ENCODE data around the gene EEF1G. TPM values are rescaled to one million over a fixed set of nuclear protein-coding genes. Genes with fewer than 3 reads are reported as not detected.

The EEF1G gene
- total and polyA plus RNA-seq, 2 of the 13 experiments (the other 11 are each of a cell fraction or from before 2014, with no cell fraction given), result 1,787 to 2,144 TPM

- TF ChIP-seq CHCHD3 (CRISPR knock-in tag; IDR thresholded peaks at IDR 0.05), result no peak
- no peak for TF ChIP-seq ARNT (IDR thresholded peaks at IDR 0.05)
- no peak for TF ChIP-seq MTF1 (CRISPR knock-in tag; IDR thresholded peaks at IDR 0.05)
- TF ChIP-seq MZF1 (CRISPR knock-in tag; IDR thresholded peaks at IDR 0.05; ENCODE audit: borderline replicate concordance), result no peak; the same call in 1 of the 2 replicates
- TF ChIP-seq MBNL3 (CRISPR knock-in tag; conservative IDR thresholded peaks at IDR 0.05), result no peak
- no peak for TF ChIP-seq ZNF329 (CRISPR knock-in tag; IDR thresholded peaks at IDR 0.05; ENCODE audit: low read depth)
- no peak for TF ChIP-seq ETS1 (CRISPR knock-in tag; IDR thresholded peaks at IDR 0.05)
- 0 out of 2 replicates have a peak, but pooled peaks have one; percentile 15 for TF ChIP-seq ZNF253 (CRISPR knock-in tag; IDR thresholded peaks at IDR 0.05; ENCODE audit: borderline replicate concordance)
- TF ChIP-seq SRY (CRISPR knock-in tag; IDR thresholded peaks at IDR 0.05), result peak; percentile 72; the same call in 1 of the 2 replicates
- TF ChIP-seq TCF12 (IDR thresholded peaks at IDR 0.05), result no peak
- no peak for TF ChIP-seq TCF12 (CRISPR knock-in tag; IDR thresholded peaks at IDR 0.05)
- TF ChIP-seq YEATS4 (CRISPR knock-in tag; IDR thresholded peaks at IDR 0.05; ENCODE audit: borderline replicate concordance), result peak; percentile 93
- TF ChIP-seq PLRG1 (conservative IDR thresholded peaks at IDR 0.05), result no peak
- TF ChIP-seq MTA3 (CRISPR knock-in tag; IDR thresholded peaks at IDR 0.05), result no peak
- no peak for TF ChIP-seq NR3C1 (CRISPR knock-in tag; IDR thresholded peaks at IDR 0.05)
- no peak for TF ChIP-seq FOXJ3 (CRISPR knock-in tag; IDR thresholded peaks at IDR 0.05; ENCODE audit: borderline replicate concordance)
- TF ChIP-seq SRSF9 (IDR thresholded peaks at IDR 0.05; ENCODE audit: borderline replicate concordance, insufficient read depth, low read depth, low read length, poor library complexity, severe bottlenecking), result no peak
- TF ChIP-seq ZNF816 (CRISPR knock-in tag; IDR thresholded peaks at IDR 0.05; ENCODE audit: borderline replicate concordance), result no peak; the same call in 1 of the 2 replicates
- peak; percentile 49; the same call in 1 of the 2 replicates for TF ChIP-seq HNF4G (IDR thresholded peaks at IDR 0.05; ENCODE audit: borderline replicate concordance, low read depth, low read length)
- TF ChIP-seq HNF4G (CRISPR knock-in tag; IDR thresholded peaks at IDR 0.05; ENCODE audit: borderline replicate concordance, low read depth), result peak; percentile 30; the same call in 1 of the 2 replicates
- peak; percentile 60; the same call in 1 of the 2 replicates for TF ChIP-seq NCOR1 (IDR thresholded peaks at IDR 0.05; ENCODE audit: borderline replicate concordance, low read length)
- peak; percentile 89; the same call in 1 of the 2 replicates for TF ChIP-seq ZIK1 (CRISPR knock-in tag; IDR thresholded peaks at IDR 0.05; ENCODE audit: borderline replicate concordance, low read depth)
- peak; percentile 92 for TF ChIP-seq TOPORS (CRISPR knock-in tag; IDR thresholded peaks at IDR 0.05)
- TF ChIP-seq RORA (CRISPR knock-in tag; IDR thresholded peaks at IDR 0.05), result no peak
- TF ChIP-seq ZNF562 (CRISPR knock-in tag; IDR thresholded peaks at IDR 0.05; ENCODE audit: borderline replicate concordance), result no peak
- TF ChIP-seq SP140L (CRISPR knock-in tag; IDR thresholded peaks at IDR 0.05; ENCODE audit: borderline replicate concordance), result 0 out of 2 replicates have a peak, but pooled peaks have one; percentile 76
- peak; percentile 91; the same call in 1 of the 2 replicates for TF ChIP-seq ZNF619 (CRISPR knock-in tag; IDR thresholded peaks at IDR 0.05)
- TF ChIP-seq NR1H2 (CRISPR knock-in tag; IDR thresholded peaks at IDR 0.05; ENCODE audit: borderline replicate concordance, low read depth), result no peak
- TF ChIP-seq PBX2 (CRISPR knock-in tag; IDR thresholded peaks at IDR 0.05), result no peak
These were observed 17.9 kb upstream of the EEF1G start, which contains the start of gene TUT1 (continued) for GRCh38 chr11:62591448-62592145.

Data from HepG2 (cell line).